Right renal pelvis (tissue), 4 donors: Measurements from ENCODE around the gene MICAL2. TPM values are rescaled to one million over a fixed set of nuclear protein-coding genes. Genes with fewer than 3 reads are reported as not detected.

Experiments
- DNase-seq, 4 donors: peaks; one replicate each; pipeline ENCODE4 v3.0.0-alpha.2; 2013; ENCODE audit warnings: low read depth in 4 of 4, low spot score in 3 of 4, missing footprints in 1 of 4
- polyA plus RNA-seq, 4 donors: library from polyadenylated mRNA; unstranded; fragments of 120-200 nt; gene quantifications; one replicate each; pipeline ENCODE4 v1.2.1, GENCODE V29; 2013; ENCODE audit not compliant: insufficient read length in 4 of 4

Gene MICAL2
- polyA plus RNA-seq, 4 donors, result 6.3 to 9.4 (median 8.0) TPM

DNA sequence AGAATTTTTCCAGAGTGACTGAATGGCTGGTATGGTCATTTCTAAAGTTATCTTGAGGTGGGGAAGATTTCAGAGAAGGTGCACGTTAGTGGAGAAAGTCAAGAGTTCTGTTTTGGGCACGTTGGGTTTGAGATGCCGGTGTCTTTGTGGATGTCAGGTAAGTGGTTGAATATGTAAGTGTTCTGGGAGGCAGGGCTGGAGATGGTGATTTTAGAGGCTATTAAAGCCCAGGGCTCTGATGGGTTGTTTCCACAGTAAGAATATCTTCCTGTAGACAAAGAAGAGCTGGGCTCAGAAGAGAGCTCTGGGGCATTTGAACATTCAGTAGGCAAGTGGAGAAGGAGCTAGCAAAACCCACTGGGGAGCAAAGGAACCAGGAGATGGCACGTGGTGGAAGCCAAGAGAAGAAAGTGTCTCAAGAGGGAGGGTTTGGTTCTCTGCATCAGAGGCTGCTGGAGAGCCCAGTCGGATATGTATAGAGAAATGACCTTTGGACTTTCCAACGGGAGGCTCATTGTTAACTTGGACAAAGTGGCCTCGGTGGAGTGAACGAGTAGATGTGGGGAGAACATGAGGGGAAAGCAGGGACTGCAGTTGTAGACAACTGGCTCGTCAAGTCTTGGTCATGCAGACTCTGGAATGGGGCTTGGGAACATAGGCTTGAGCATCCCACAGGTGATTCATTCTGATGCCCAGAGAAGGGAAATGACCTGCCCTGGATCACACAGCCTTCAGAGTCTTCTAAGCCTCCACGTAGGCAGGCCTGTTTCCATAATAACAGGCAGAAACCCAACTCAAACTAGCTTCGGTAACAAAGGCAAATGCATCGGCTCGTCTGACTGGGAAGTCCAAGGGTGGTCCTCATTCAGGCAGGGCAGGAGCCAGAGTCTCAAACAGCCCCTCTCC, 168.6 kb downstream of the MICAL2 start:
- no peak for DNase-seq

- no peak for DNase-seq
Measured at GRCh38 chr11:12279672-12280108, 169.3 kb downstream of the MICAL2 start.

DNA sequence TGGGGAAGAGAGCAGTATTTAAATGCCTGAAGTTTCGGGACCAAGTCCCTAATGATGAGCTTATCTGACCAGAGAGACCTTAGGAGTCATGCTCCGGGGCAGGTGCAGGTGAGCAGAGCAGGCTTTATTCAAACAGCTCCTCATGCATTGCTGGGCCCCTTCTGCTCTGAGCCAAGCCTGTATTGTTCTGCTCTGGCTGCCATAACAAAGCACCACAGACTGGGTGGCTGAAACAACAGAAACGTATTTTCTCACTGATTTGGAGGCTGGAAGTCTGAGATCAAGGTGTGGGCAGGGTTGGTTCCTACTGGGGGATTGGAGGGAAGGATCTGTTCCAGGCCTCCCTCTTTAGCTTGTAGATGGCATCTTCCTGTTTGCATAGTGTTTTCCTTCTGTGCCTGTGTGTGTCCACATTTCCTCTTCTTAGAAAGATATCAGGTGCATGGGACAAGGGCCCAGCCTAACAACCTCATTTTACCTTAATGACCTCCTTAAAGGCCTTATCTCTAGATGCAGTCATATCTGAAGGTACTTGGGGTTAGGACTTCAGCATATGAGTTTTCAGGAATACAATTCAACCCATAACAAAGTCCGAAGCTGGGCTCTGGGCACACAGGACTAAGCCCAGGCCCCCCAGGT, 169.9 kb downstream of the MICAL2 start:
- DNase-seq, result no peak

- no peak for DNase-seq
Measured at GRCh38 chr11:12280838-12281565, 170.6 kb downstream of the MICAL2 start.

DNA sequence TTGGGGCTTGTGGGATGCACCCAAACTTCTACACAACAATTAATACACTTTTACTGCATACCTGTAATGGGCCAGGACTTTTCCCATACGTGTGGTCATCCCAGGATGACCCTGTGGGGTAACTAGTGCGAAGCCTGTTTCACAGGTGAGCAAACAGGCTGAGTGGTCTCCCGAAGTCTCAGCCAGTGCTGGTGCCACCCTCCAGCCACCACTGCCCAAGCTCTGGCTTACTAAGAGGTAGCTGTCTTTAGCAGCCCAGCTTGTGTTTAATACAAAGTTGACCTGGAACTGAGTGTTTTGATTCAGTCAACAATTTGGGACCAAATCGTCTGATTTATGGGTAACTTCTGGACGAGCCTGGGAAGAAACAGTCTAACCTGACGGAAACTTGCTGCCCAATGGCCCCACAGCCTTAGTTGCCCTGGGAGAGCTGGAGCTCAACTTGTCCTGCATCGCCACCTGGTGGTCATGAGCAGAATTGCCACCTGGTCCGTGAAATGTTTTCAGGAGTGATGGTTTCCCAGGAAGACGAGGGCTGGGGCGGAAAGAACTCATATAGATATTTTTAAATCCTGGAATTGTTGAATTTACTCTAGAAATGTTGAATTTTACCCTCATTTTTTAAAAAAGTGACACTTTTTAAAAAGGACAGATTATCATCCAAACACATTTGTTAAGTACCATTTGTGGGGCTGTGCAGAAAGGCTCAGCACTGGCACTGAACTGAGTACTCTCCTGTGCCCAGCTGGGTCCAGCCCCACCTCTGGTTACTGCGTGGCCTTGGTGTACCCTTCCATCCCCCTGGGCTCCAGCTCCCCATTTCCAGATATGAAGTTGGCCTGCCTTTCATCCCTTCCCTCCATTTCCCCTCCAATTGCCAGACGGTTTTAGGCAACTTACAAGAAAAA, 171.4 kb downstream of the MICAL2 start:
- peak; percentile 58 to 78 (median 66) for DNase-seq

- DNase-seq, result no peak
Measured at GRCh38 chr11:12282676-12283075, 172.3 kb downstream of the MICAL2 start.

GRCh38 chr11:12284316-12285050, 174.1 kb downstream of the MICAL2 start:
- no peak for DNase-seq

DNA sequence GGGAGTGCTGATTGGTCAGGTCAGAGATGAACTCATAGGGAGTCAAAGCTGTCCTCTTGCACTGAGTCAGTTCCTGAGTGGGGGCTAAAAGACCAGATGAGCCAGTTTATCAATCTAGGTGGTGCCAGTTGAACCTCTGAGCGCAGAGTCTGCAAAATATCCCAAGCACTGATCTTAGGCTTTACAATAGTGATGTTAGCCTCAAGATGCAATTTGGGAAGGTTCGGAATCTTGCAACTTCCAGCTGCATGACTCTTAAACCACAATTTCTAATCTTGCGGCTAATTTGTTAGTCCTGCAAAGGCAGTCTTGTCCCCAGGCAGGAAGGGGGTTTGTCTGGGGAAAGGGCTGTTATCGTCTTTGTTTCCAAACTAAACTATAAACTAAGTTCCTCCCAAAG, 174.7 kb downstream of the MICAL2 start:
- no peak for DNase-seq

- DNase-seq, result no peak
Measured at GRCh38 chr11:12285811-12286222, 175.4 kb downstream of the MICAL2 start.

DNA sequence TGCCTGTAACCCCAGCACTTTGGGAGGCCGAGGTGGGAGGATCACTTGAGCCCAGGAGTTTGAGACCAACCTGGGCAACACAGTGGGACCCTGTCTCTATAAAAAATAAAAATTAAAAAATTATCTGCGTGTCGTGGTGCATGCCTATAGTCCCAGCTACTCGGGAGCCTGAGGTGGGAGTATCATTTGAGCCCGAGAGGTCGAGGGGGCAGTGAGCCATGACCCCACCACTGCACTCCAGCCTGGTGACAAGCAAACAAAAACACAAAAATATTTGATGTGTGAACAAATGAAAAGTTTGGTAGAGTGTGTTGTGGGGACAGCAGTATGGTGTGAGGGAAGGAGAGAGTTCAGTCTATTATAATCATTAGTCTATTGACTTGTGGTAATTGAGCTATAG, 176.2 kb downstream of the MICAL2 start:
- no peak for DNase-seq

DNA sequence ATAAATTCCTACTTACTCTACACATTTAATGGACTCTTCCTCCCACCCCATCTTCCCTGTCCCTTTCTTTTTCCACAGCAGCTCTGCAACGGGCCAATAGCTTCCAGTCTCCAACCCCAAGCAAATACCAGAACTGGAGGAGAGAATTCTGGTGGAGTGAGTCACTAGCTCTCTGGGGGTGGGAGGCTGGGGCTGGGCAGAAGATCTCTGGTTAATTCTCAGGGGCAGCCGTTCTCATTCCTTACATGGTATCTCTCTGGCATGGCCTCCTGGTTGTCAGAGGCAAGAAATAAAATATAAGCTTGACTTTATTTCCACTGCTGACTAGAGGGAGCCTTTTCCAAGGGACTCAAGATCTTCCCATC, 176.6 kb downstream of the MICAL2 start:
- no peak for DNase-seq

DNA sequence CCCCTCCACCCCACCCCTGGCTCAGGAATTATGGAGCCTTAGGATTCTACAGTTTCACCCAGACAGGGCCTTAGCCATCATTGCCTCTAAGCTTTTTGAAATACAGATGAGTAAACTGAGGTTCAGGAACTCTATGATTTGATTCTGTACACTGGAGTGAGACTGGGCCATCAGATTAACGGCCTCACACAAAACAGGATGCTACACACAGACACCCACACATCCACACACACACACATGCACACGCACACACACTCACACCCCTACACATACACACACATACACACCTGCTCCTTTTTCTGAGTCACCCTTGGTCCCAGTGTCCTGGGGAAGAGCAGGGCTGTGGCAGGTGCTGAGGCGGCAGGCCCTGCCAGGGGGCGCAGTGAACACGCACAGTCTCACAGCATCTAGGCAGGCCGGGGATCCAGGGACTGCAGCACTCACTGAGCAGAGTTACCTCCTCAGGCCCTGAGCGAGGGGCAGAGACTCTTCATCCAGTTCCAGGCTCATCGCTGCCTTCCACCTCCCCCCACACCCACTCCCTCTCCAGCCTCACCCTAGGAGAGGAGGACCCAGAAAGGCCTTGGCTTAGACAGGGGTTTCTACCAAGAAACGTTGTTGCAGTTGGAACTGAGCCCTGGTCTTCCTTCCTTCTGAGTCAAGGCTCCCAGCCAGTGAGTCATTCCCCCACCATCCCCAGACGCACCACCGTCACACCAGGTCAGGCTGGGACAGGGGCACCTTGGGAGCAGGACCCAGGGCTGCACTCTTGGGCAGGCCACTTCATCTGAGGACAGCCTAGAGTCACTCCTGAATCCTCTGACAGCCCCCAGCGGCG, 177.2 kb downstream of the MICAL2 start:
- DNase-seq, result peak in 1 of 4 donors; percentile 22

- peak; percentile 71 to 80 (median 74) for DNase-seq
Measured at GRCh38 chr11:12288212-12288930, 178.0 kb downstream of the MICAL2 start.

DNA sequence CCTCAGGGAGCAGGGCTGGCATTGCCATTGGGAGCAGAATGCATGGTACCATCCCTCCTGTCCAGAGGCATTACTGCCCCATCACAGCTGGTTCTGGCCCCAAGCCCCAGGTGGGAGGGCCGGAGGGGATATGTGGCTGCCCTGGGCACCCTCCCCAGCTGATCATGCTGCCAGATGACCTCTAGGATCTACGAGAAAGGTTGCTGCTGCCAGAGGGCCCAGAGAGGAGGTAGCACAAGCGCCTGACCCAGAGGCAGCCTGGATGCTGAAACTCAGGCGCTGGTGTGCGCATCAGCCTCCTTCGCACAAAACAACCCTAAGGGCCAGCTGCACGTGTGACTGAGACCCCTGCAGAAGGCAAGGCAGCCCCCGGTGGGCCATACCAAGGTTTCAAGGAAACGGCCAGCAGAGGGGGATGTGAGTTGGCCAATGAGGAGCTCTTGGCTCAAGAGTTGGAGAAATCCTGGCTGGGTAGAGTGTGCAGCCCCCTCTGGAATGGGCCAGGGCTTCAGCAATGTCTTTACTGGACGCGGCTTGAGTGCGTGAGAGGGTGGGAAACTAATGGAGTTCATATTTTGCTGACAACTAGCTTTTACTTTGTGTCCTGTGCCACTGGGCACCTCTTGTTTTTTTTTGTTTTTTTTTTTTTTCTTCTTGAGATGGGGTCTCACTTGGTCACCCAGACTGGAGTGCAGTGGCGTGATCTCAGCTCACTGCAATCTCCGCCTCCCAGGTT, 178.7 kb downstream of the MICAL2 start:
- no peak for DNase-seq

- no peak for DNase-seq
Measured at GRCh38 chr11:12289667-12290476, 179.5 kb downstream of the MICAL2 start.

GRCh38 chr11:12290477-12290922, 180.1 kb downstream of the MICAL2 start:
- DNase-seq, result no peak
